Measurements from ENCODE around the gene YIPF1.

GRCh38 chr1:53911442-53911841 is 21.8 kb upstream of the YIPF1 start:
- TF ChIP-seq CTCF (IDR thresholded peaks at IDR 0.05) (no peak), POLR2A (IDR thresholded peaks at IDR 0.05) (no peak)
